ENCODE data around the gene ETFBKMT. TPM values are rescaled to one million over a fixed set of nuclear protein-coding genes. Genes with fewer than 3 reads are reported as not detected.
A peak's percentile ranks its signal among the peaks of the same experiment; 100 is the strongest.

ETFBKMT gene
- total RNA-seq (2021) (2.2 and 2.4 TPM in 2 replicates), Bru-seq, nascent RNA (percentile 33 among the genes with signal in this experiment), BruChase-seq, experiment 1, labeled RNA remaining after a 2-hour chase (percentile 38 among the genes with signal in this experiment), BruChase-seq, experiment 2, labeled RNA remaining after a 6-hour chase (percentile 26 among the genes with signal in this experiment)
- long read RNA-seq, full-length matches to known transcripts: 2 of 3 reads
- long read RNA-seq, partial matches to known transcripts: 0 of 3 reads
- long read RNA-seq, other reads (novel, unspliced or antisense): 1 of 3 reads

- TSS peak; percentile 93 for BruUV-seq (replicated peaks)
- H3F3A ChIP-seq (ENCODE audit: insufficient read depth, low read depth): peaks cover 7% of the 10 kb centered on the region; the same call in 1 of the 2 replicates
- no peaks in the 10 kb centered on the region for H3K9me2 ChIP-seq (ENCODE audit: insufficient read depth)
- H2AFZ ChIP-seq: peak within 1 kb of the TSS; percentile 94
- H3K4me3 ChIP-seq: peak within 1 kb of the TSS; percentile 62
- no peaks in the 10 kb centered on the region for H3K9me3 ChIP-seq (ENCODE audit: insufficient read depth, low read depth)
- DNase-seq: peak; percentile 94 to 97
- peak within 1 kb of the TSS; percentile 63 for H3K27ac ChIP-seq
- H3K4me2 ChIP-seq: peak within 1 kb of the TSS; percentile 83
- no peaks in the 10 kb centered on the region for H3K36me3 ChIP-seq (ENCODE audit: low read depth)
- no peaks in the 10 kb centered on the region for H3K79me2 ChIP-seq (ENCODE audit: low read depth)
- intact Hi-C loops (cut with micrococcal nuclease; ENCODE audit: unreplicated experiment): loop anchor here (1.0 to 5.0 kb wide), 6 partner anchors 70 to 1096 kb away; partner anchors contain the start of genes AMN1, DNM1L, RESF1 and YARS2
- peaks cover 17% of the 10 kb centered on the region for H3K4me1 ChIP-seq (replicated peaks; ENCODE audit: insufficient read depth)
- peak; percentile 60 for TF ChIP-seq CTCF (conservative IDR thresholded peaks at IDR 0.05)
- TF ChIP-seq EZH2 (IDR thresholded peaks at IDR 0.05; ENCODE audit: low read depth): no peak
- H3K27me3 ChIP-seq (ENCODE audit: insufficient read depth, low read depth): no peaks in the 10 kb centered on the region
- ChIA-PET POLR2A (ENCODE audit: unreplicated experiment) (interaction anchor here (0.5 to 0.6 kb wide), 8 partner anchors 55 to 1659 kb away, joined by 3 to 6 read pairs (median 4); no protein-coding TSS in a partner anchor), CTCF (interaction anchor here (0.5 to 1.0 kb wide), 4 partner anchors 293 to 1006 kb away, joined by 3 to 10 read pairs (median 4); no protein-coding TSS in a partner anchor)
- H4K20me1 ChIP-seq (ENCODE audit: insufficient read depth): no peaks in the 10 kb centered on the region
These were observed at the start of gene ETFBKMT for GRCh38 chr12:31659087-31659942. TSS of gene ETFBKMT (plus strand) at chr12:31659688. CDS start at chr12:31661954, 2,266 bp downstream.

GRCh38 chr12:31612819-31613218, 46.7 kb upstream of the ETFBKMT start:
- no peak overlapping the region for H2AFZ ChIP-seq
- H3K27ac ChIP-seq: no peak overlapping the region
- H3K27me3 ChIP-seq (ENCODE audit: insufficient read depth, low read depth): no peaks in the 10 kb centered on the region
- H3K79me2 ChIP-seq (ENCODE audit: low read depth): no peaks in the 10 kb centered on the region
- peaks cover 6% of the 10 kb centered on the region for H3K9me3 ChIP-seq (ENCODE audit: insufficient read depth, low read depth)
- H3K9me2 ChIP-seq (ENCODE audit: insufficient read depth): no peaks in the 10 kb centered on the region
- POLR2A ChIA-PET (ENCODE audit: unreplicated experiment): no interaction called here
- BruUV-seq (replicated peaks): no TSS peak
- no peaks in the 10 kb centered on the region for H3K4me1 ChIP-seq (replicated peaks; ENCODE audit: insufficient read depth)
- H3K36me3 ChIP-seq (ENCODE audit: low read depth): no peaks in the 10 kb centered on the region
- H3K4me2 ChIP-seq: no peak overlapping the region
- DNase-seq: no peak
- CTCF ChIA-PET: no interaction called here
- H3K4me3 ChIP-seq: no peak overlapping the region
- no peaks in the 10 kb centered on the region for H4K20me1 ChIP-seq (ENCODE audit: insufficient read depth)
- no peaks in the 10 kb centered on the region for H3F3A ChIP-seq (ENCODE audit: insufficient read depth, low read depth)
- intact Hi-C loops (cut with micrococcal nuclease; ENCODE audit: unreplicated experiment): no loop called here
- TF ChIP-seq CTCF (conservative IDR thresholded peaks at IDR 0.05): no peak
- no peak for TF ChIP-seq EZH2 (IDR thresholded peaks at IDR 0.05; ENCODE audit: low read depth)

GRCh38 chr12:31618228-31619025, 41.1 kb upstream of the ETFBKMT start:
- no peak overlapping the region for H3K4me2 ChIP-seq
- POLR2A ChIA-PET (ENCODE audit: unreplicated experiment): no interaction called here
- no peaks in the 10 kb centered on the region for H3K36me3 ChIP-seq (ENCODE audit: low read depth)
- H3K4me1 ChIP-seq (replicated peaks; ENCODE audit: insufficient read depth): no peaks in the 10 kb centered on the region
- no peak overlapping the region; the same call in 1 of the 2 replicates for H2AFZ ChIP-seq
- H3K79me2 ChIP-seq (ENCODE audit: low read depth): no peaks in the 10 kb centered on the region
- intact Hi-C loops (cut with micrococcal nuclease; ENCODE audit: unreplicated experiment): no loop called here
- DNase-seq: no peak
- H3K9me2 ChIP-seq (ENCODE audit: insufficient read depth): no peaks in the 10 kb centered on the region
- BruUV-seq (replicated peaks): no TSS peak
- no peak overlapping the region for H3K4me3 ChIP-seq
- no peaks in the 10 kb centered on the region for H3K9me3 ChIP-seq (ENCODE audit: insufficient read depth, low read depth)
- no peaks in the 10 kb centered on the region for H3F3A ChIP-seq (ENCODE audit: insufficient read depth, low read depth)
- H4K20me1 ChIP-seq (ENCODE audit: insufficient read depth): no peaks in the 10 kb centered on the region
- H3K27me3 ChIP-seq (ENCODE audit: insufficient read depth, low read depth): no peaks in the 10 kb centered on the region
- no peak overlapping the region for H3K27ac ChIP-seq
- TF ChIP-seq CTCF (conservative IDR thresholded peaks at IDR 0.05) (no peak), EZH2 (IDR thresholded peaks at IDR 0.05; ENCODE audit: low read depth) (no peak)
- CTCF ChIA-PET: interaction anchor here (0.6 kb wide), 1 partner anchor 42 kb away, joined by 8 read pairs; no protein-coding TSS in a partner anchor
